Left hindlimb (tissue), 1 donor: ENCODE results near the gene ZWINT.

ENCODE experiments used
- DNase-seq: peaks from one replicate; pipeline ENCODE4 v3.0.0-alpha.2; 2018

Gene ZWINT, protein sequence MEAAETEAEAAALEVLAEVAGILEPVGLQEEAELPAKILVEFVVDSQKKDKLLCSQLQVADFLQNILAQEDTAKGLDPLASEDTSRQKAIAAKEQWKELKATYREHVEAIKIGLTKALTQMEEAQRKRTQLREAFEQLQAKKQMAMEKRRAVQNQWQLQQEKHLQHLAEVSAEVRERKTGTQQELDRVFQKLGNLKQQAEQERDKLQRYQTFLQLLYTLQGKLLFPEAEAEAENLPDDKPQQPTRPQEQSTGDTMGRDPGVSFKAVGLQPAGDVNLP

DNA sequence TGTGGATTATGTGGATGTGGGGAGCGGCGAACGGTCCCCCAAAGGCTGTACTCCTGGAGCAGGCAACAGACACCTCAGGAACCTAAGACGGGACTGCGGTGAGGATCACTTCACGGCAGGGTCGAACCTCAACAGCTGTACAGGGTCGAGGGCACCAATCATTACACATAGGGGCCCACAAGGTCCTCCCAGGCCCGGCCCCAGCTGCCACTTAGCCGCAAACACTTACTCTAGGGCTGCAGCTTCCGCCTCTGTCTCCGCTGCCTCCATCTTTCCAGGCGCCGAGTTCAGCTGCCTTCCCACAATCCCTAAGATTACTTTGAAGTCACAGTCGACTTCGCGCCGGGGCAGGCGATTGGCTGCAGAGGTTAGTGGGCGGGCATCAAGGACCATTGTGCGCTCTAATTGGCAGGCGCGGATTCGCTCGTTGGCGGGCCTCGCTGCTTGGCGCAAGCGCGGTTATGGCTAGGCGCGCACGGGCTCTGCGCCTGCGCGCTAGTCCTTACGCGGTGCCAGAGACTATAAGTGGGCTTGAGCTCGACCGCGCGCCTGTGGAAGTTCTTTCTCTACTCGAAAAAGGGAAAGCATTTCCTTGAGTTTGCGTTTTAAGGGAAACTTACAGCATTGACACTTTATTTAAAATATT lies at the start of gene ZWINT:
Gene ZWINT (minus strand): TSS at position 293 of the 646 bp plus-strand sequence. CDS start 23 bp downstream, at position 270.
- DNase-seq: peak; percentile 97

DNA sequence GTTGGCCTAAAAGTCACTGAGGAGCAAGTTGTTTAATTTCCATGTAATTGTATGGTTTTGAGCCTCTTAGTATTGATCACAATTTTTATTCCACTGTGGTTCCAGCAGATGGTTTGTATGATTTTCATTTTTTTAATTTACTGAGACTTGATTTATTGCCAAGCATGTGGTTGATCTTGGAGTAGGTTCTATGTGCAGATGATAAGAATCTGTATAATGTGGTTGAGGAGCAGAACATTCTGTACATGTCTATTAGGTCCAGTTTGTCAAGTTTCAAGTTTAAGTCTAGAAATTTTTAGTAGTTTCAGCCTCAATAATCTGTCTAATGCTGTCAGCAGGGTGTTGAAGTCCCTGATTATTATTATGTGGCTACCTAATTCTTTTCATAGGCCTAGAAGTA lies 22.7 kb upstream of the ZWINT start:
- DNase-seq: no peak

- no peak for DNase-seq
Measured at GRCh38 chr10:56370217-56371113, 9.4 kb upstream of the ZWINT start.

GRCh38 chr10:56360583-56360966 lies 484 bp downstream of the ZWINT start:
- peak; percentile 28 for DNase-seq

DNA sequence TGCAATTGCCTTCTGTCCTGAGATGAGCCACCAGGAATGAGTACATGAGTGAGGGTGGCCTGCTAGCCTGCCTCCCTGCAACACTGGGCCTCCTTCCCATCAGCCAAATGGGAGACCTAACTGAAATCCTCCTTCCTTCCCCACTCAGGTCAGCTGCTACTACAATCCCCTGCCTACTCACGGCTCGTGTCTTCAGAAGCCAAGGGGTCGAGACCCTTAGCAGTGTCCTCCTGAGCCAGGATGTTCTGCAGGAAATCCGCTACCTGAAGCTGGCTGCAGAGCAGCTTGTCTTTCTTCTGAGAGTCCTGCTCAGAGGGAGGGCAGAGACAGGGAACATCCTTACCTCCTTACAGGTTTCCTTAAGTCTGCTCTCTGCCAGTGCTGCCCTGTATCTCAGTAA lies 1.2 kb downstream of the ZWINT start:
- DNase-seq: no peak

DNA sequence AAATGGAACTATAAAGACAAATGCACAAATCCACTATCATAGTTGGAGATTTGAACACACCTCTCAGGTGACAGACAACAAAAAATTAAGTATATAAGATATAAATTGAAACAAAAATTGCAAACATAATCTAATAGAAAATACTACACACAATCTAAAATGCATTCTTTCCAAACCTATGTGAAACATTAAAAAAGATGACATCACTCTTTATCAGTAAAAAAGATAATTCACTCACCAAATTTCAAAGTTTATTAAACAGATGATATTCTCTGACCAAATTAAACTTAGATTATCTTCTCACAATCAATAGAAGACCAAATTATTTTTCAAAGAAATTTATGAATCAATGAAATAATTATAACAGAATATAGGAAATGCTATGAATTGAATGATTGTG lies 4.0 kb downstream of the ZWINT start:
- DNase-seq: no peak

GRCh38 chr10:56351909-56352630 lies 9.0 kb downstream of the ZWINT start:
- DNase-seq: no peak

GRCh38 chr10:56349611-56350010 lies 11.4 kb downstream of the ZWINT start:
- no peak for DNase-seq

DNA sequence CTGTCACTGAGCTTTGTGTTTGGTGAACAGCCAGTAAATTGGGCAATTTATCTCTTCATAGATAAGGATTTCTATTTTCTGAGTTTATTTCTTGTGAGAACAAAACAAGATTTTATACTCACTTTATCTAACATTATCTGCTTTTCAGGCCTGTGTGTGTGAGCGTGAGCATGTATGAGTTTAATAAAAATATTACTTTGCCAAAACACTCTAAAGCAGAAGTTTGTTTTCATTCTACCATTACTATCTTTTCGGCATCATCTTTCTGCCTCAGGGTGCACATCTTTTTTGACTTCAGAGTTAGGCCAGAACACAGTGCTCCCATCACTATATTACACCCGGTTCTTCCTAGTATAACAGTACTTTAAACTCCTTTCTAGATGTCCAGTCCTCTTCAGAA lies 13.0 kb downstream of the ZWINT start:
- DNase-seq: no peak

DNA sequence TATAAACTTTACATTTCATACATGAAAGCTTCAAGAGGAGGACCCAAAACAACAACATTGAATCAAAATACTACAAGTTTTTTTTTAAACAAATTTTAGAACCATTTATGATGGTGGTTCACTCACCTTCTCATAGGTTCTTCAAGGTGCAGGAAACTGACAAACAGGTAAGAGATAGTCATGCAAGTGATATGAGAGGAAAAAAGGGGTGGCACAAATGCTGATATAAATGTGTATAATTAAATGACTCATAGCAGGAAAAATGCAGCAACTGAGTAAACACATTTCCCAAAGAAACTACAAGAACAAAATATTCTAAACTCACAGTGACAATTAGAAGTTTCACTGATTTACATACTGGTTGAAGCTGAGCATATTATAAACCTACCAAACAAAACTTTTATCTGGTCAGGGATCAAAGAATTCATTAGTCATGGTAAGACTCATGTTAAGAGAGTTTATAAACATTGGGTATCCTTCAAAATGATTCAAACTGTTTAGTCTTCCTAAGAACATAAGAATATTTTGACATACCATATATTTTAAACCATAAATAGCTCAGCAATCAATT lies 14.1 kb downstream of the ZWINT start:
- DNase-seq: no peak

- no peak for DNase-seq
Measured at GRCh38 chr10:56341612-56342011, 19.4 kb downstream of the ZWINT start.

GRCh38 chr10:56329961-56330360 lies 31.1 kb downstream of the ZWINT start:
- DNase-seq: no peak

DNA sequence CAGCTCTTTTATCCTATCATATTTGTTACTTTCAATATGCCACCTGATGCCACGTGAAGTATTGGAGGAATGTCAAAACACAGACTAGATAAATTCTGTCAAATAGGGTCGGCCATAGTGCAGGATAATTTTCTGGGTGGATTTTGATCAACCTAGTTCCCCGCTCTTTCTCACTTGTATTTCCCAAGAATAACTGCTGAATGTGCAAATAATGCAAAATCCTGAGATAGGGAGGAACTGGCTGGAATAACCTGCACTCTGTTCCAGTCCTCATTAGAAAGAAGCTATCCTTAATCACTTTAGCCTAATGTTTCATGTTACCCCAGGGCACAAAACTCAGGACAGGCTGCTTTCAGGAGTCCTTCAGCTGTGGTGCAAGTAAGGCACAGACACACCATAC lies 33.9 kb downstream of the ZWINT start:
- DNase-seq: no peak

DNA sequence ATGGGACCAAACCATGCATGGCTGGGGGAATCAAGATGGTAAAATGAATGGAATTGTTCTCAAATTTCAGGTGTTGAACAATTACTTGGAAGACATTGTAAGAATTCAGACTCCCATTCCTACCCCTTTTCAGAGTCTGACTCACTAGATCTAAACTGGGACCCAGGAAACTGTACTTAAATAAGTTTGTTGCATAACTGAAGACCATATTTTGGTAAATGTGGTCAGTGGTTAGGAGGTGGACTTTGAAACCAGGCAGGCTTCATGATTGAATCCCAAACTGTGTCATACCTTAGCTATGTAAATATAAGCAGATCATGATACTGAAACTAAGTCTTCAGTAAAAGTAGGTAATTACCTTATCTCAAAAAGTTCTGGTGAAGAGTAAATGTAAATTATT lies 41.7 kb downstream of the ZWINT start:
- no peak for DNase-seq

- DNase-seq: no peak
Measured at GRCh38 chr10:56318816-56319215, 42.2 kb downstream of the ZWINT start.

DNA sequence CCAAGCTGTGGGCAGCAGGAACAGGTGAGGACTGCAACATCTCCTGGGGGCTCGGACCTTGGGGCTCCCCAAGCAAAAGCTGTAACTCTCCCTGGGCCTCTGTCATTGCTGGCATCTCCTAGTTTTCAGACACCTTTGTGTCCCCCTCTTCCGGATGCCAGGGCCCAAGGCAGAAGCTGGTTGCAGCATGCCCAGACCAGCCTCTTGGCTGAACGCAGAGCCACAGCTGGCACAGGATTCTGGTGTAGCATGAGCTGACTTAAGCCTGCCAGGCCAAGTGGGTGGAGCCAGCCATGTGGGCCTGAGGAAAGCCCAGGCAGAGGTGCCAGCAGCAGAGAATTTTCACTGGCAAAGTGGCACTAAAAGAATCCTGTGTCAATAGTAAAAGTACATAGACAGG lies 43.5 kb downstream of the ZWINT start:
- DNase-seq: no peak

- DNase-seq: no peak
Measured at GRCh38 chr10:56316603-56317002, 44.5 kb downstream of the ZWINT start.
